ENCODE measurements around the gene UQCRC2. TPM values are rescaled to one million over a fixed set of nuclear protein-coding genes. Genes with fewer than 3 reads are reported as not detected.

Gene UQCRC2
- total and polyA plus RNA-seq, 2 donors from 2014 or later: 199 to 314 TPM

- Histone ChIP-seq H3K9ac (ENCODE audit: low read length in 3 of 3) (no peak overlapping the region), H3K36me3 (ENCODE audit: control insufficient read depth in 2 of 3, insufficient read depth in 3 of 3, low read length in 3 of 3) (peaks cover 0 to 2% (median 0%) of the 10 kb centered on the region in 3 donors), H3K9me3 (ENCODE audit: control insufficient read depth in 2 of 3, insufficient read depth in 1 of 3, low read length in 3 of 3) (no peaks in the 10 kb centered on the region), H3K27ac (ENCODE audit: low read depth in 2 of 2, low read length in 2 of 2) (no peak overlapping the region), H3K4me1 (ENCODE audit: control insufficient read depth in 2 of 3, insufficient read depth in 2 of 3, low read depth in 1 of 3, low read length in 3 of 3) (peaks cover 0 to 12% (median 5%) of the 10 kb centered on the region in 3 donors), H3K27me3 (ENCODE audit: control insufficient read depth, insufficient read depth, low read length) (no peaks in the 10 kb centered on the region), H3K4me3 (ENCODE audit: low read length in 3 of 3) (no peak overlapping the region)
- FAIRE-seq (no peak), DNase-seq (no peak)
- intact Hi-C loops (cut with DNase I): no loop called here
- TF ChIP-seq CTCF (IDR thresholded peaks at IDR 0.05; ENCODE audit: borderline replicate concordance, extremely low read depth, insufficient read depth): no peak
Observed at GRCh38 chr16:22031483-22032083, 78.4 kb downstream of the UQCRC2 start.

Other genes starting within 250 kb of the UQCRC2 start
- 188 TPM for gene NPIPB4, start 95.6 kb upstream of the UQCRC2 start, total RNA-seq
- gene NPIPB4, start 95.6 kb upstream of the UQCRC2 start, polyA plus RNA-seq (ENCODE audit: insufficient read depth, low read depth, low replicate concordance): 6.0 TPM
- not detected for gene PDZD9, start 47.8 kb downstream of the UQCRC2 start, total RNA-seq
- gene PDZD9, start 47.8 kb downstream of the UQCRC2 start, polyA plus RNA-seq (ENCODE audit: insufficient read depth, low read depth, low replicate concordance): not detected
- 12.8 TPM for gene MOSMO, start 54.8 kb downstream of the UQCRC2 start, total RNA-seq
- gene MOSMO, start 54.8 kb downstream of the UQCRC2 start, polyA plus RNA-seq (ENCODE audit: insufficient read depth, low read depth, low replicate concordance): 6.3 TPM
- gene VWA3A, start 139.2 kb downstream of the UQCRC2 start, total RNA-seq: 0.76 TPM
- gene VWA3A, start 139.2 kb downstream of the UQCRC2 start, polyA plus RNA-seq (ENCODE audit: insufficient read depth, low read depth, low replicate concordance): 0.13 TPM
- not detected for gene SDR42E2, start 209.1 kb downstream of the UQCRC2 start, total RNA-seq
- not detected for gene SDR42E2, start 209.1 kb downstream of the UQCRC2 start, polyA plus RNA-seq (ENCODE audit: insufficient read depth, low read depth, low replicate concordance)

Measured in kidney (tissue), 14 donors.